GM21526 (cell line): Measurements from ENCODE around the gene MARCHF2.

Source experiments
- ATAC-seq: cut with Tn5 transposase; IDR thresholded peaks from one replicate; pipeline ENCODE4 v1.9.1; 2021; ENCODE audit warnings: moderate library complexity; ENCODE audit not compliant: unreplicated experiment, low FRiP score

MARCHF2 gene

GRCh38 chr19:8386990-8387389 lies 26.1 kb upstream of the MARCHF2 start:
- no peak for ATAC-seq

- no peak for ATAC-seq
These were observed 25.2 kb upstream of the MARCHF2 start for GRCh38 chr19:8387688-8388611.

- no peak for ATAC-seq
These were observed 24.5 kb upstream of the MARCHF2 start for GRCh38 chr19:8388612-8388958.

DNA sequence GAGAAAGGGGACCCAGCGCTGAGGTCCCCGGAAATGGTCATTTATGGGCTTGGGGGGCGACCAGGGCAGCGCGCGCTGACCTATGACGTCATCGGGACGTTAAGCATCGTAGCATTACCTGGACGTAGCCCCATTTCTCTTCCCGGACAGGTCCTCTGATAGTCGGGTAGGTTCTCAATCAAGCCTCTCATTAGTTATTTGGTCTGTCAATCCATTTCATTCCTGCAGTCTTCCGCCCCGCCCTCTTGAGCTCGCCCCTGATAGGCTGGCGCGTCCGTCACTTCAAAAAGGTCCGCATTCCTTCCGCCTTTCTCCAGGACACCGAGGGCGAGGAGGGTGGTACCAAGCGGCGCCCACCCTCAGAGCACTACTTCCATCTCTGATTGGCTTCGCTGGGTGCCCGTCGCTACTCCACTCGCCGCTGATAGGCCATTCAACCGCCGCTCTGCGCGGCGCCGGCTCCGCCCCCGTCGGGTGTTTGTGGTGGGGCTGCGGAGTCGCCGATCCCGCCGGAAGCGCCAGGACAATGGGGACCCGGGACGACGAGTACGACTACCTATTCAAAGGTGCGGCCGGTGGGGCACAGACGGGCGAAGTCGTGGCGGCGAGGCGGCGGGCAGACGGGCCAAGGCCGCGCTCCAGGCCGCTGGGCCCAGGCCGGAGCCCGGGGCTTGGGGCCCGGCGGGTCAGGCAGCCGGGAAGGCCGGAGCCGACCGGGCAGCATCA lies 23.1 kb upstream of the MARCHF2 start, which contains the start of gene RAB11B:
Gene RAB11B (plus strand): TSS at position 470 of the 726 bp plus-strand sequence. CDS start 57 bp downstream, at position 527.
- ATAC-seq, result peak; percentile 88

- ATAC-seq, result peak; percentile 19
These were observed 22.5 kb upstream of the MARCHF2 start for GRCh38 chr19:8390617-8390981.

GRCh38 chr19:8391198-8392016 lies 21.7 kb upstream of the MARCHF2 start:
- ATAC-seq, result no peak

DNA sequence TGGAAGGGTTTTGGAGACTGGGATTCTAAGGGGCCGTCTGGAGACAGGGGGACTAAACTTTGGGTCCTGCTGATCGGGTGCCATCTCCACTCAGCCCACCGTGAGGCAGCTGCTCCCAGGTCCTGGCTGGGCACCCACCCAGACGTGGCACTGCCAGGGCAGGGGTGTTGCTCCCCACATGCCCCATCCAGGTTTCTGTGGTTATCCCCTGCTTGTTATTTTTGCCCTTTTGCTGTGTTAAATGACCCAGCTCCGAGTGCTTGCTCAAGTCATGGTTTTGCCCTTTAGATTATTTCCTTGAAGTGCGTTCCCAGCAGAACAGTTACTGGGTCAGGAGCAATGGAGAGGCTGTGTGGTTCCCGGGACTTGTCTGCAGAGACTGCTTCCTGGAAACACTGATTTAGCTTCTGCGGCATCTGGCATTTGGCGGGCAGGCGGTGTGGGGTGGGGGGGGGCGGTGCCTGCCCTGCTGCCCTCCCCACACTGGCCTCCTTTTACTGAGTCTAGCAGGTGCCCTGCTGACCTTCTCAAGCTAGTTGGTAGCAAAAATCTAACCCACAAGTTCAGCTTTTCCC lies 21.0 kb upstream of the MARCHF2 start:
- ATAC-seq, result no peak

- no peak for ATAC-seq
These were observed 19.8 kb upstream of the MARCHF2 start for GRCh38 chr19:8393192-8393870.

DNA sequence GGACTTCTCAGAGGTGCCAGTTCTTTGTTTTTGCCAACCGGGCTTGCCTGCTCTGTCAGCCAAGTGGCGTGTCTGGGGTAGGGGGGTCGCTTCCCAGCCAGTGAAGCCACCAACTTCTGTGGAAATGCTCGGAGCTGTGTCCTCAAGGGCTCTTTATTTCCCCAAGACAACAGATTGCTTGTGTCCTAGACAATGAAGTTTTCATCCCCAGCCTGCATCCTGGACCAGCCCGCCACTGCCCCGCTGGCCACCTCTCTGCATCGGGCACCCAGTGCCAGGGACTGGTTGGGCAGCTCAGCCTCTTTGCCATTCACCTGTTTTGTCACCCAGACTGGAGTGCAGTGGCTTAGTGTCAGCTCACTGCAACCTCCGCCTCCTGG lies 19.2 kb upstream of the MARCHF2 start:
- ATAC-seq, result no peak

GRCh38 chr19:8395621-8396082 lies 17.5 kb upstream of the MARCHF2 start:
- ATAC-seq, result no peak

DNA sequence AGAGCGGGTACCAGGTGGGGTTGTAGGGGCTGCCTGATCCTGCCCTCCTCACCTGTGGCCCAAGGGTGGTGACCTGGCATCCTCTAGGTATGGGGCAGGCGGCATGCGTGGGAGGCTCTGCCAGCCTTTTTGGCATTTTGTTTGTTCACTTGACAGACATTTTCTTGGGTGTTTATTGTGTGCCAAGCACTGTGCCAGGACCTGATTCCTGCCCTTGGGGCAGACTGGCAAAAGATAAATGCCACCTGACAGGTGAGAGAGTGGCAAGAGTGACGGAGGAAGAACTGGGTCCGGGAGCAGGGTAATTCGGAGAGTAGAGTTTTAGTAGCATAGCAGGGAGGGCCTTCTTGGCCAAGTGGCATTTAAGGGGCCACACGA lies 16.9 kb upstream of the MARCHF2 start:
- ATAC-seq, result no peak

DNA sequence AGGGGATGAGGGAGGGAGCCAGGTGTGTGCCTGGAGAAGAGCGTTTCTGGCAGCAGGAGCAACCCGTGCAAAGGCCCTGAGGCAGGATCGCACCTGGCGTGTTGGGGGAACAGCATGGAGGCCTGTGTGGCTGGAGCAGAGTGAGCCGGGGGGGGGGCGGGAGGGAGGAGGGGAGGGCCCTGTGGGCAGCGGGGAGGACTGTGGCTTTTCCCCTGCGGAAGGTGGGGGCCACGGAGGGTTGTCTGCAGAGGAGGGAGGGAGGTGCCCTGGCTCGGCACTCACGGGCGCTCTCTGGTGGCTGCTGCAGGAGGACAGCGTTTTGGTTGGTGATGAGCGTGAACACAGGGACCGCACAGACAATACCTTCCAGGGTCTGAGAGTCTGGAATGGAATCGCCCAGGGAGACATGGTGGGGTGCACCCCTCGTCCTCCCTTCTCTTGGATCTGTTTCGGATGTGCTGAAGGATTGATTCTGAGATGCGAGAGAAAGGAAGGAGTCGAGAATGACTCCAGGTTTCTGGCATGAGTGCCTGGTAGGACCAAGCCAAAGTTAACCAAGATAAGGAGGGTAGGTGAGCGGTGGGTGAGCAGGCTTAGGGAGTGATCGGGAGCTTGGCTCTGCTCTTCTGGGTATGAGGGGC lies 16.4 kb upstream of the MARCHF2 start:
- ATAC-seq, result no peak

- no peak for ATAC-seq
These were observed 15.8 kb upstream of the MARCHF2 start for GRCh38 chr19:8397271-8397670.

GRCh38 chr19:8397746-8398310 lies 15.3 kb upstream of the MARCHF2 start:
- no peak for ATAC-seq

DNA sequence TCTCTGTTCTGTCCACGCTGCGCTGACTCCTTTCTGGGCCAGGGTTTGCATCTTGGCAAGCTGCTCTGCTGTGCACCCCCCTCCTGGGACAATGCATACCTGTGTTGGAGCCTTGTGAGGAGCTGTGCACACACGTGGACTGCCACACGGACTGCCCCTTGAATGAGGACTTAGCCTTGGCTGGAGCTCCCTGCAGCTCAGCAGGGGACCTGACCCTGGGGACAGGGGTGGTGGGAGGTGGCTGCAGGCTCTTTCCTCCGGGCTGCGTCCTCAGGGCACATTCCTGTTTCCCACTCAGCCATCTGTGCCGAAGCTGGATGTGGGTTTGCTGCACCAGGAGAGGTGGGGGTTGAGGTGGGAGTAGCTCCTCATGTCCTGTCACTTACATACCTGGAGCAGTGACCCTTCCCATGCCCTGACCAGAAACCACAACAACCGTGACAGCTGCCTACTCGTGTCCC lies 14.8 kb upstream of the MARCHF2 start:
- no peak for ATAC-seq

DNA sequence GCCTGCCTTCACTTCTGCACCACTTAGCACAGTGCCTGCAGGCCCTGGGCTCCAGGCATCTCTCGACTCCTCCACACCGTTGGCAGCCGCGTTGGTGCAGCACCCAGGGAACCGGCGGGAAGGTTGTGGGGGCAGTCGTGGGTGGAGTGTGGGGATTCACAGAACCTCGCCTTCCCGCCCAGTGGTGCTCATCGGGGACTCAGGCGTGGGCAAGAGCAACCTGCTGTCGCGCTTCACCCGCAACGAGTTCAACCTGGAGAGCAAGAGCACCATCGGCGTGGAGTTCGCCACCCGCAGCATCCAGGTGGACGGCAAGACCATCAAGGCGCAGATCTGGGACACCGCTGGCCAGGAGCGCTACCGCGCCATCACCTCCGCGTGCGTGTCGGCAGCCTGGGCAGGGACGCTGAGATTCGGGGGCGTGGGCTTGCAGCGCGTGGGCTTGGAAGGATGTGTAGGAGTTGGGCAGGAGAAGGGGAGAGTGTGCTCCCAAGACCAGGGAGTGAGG lies 13.4 kb upstream of the MARCHF2 start:
- no peak for ATAC-seq

DNA sequence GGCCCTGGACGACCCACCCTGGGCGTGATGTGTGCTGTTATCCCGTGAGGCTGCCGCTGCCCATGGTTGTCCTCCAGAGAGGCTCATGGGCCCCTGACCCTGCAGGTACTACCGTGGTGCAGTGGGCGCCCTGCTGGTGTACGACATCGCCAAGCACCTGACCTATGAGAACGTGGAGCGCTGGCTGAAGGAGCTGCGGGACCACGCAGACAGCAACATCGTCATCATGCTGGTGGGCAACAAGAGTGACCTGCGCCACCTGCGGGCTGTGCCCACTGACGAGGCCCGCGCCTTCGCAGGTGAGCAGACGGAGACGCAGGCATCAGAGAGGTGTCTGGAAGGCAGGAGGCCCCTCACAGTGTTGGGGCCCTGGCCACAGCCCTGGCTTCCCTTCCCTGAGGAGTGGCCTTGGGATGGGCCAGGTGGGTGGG lies 11.1 kb upstream of the MARCHF2 start:
- ATAC-seq, result no peak

- ATAC-seq, result no peak
These were observed 9.8 kb upstream of the MARCHF2 start for GRCh38 chr19:8403098-8403819.
